DOHH2 (cell line): ENCODE results near the gene COL4A1.

Source experiments
- CTCF ChIP-seq: fragments of 200-600 bp; sonication (generic); IDR thresholded peaks from one replicate; pipeline ENCODE4 v1.5.1; 2014; ENCODE audit warnings: antibody characterized with exemption, mild to moderate bottlenecking, low read depth, low read length; ENCODE audit not compliant: poor library complexity, severe bottlenecking
- EZH2phosphoT487 ChIP-seq: fragments of 200-600 bp; sonication (generic); IDR thresholded peaks from 2 replicates; pipeline ENCODE4 v1.6.1; 2017; ENCODE audit warnings: borderline replicate concordance, mild to moderate bottlenecking, antibody characterized with exemption, low read length, moderate library complexity, mixed read lengths

- TF ChIP-seq CTCF (no peak), EZH2phosphoT487 (no peak)
These were observed 85.4 kb downstream of the COL4A1 start for GRCh38 chr13:110221406-110222117.
